ENCODE measurements around the gene TMEM236.

TMEM236 gene

GRCh38 chr10:17765602-17766001 lies 13.6 kb downstream of the TMEM236 start:
- no peak overlapping the region for H3K4me3 ChIP-seq (ENCODE audit: low read depth, low read length)
- POLR2A ChIA-PET = no interaction called here
- no peak for DNase-seq (ENCODE audit: low read depth, low spot score)
- no peak for TF ChIP-seq CTCF (IDR thresholded peaks at IDR 0.05; ENCODE audit: insufficient read depth, low read length, missing control alignments)
- CTCF ChIA-PET = interaction anchor here (0.9 to 2.4 kb wide), 2 partner anchors 10 to 28 kb away, joined by 3 to 10 read pairs; no protein-coding TSS in a partner anchor

GRCh38 chr10:17766731-17767130 lies 14.7 kb downstream of the TMEM236 start:
- H3K4me3 ChIP-seq (ENCODE audit: low read depth, low read length) = no peak overlapping the region
- POLR2A ChIA-PET = no interaction called here
- no peak for TF ChIP-seq CTCF (IDR thresholded peaks at IDR 0.05; ENCODE audit: insufficient read depth, low read length, missing control alignments)
- no peak for DNase-seq (ENCODE audit: low read depth, low spot score)
- CTCF ChIA-PET = interaction anchor here (2.4 kb wide), 1 partner anchor 29 kb away, joined by 10 read pairs; no protein-coding TSS in a partner anchor

GRCh38 chr10:17768496-17768895 lies 16.5 kb downstream of the TMEM236 start:
- TF ChIP-seq CTCF (IDR thresholded peaks at IDR 0.05; ENCODE audit: insufficient read depth, low read length, missing control alignments) = no peak
- ChIA-PET POLR2A (no interaction called here), CTCF (no interaction called here)
- no peak overlapping the region for H3K4me3 ChIP-seq (ENCODE audit: low read depth, low read length)
- DNase-seq (ENCODE audit: low read depth, low spot score) = no peak

GRCh38 chr10:17768957-17769356 lies 17.0 kb downstream of the TMEM236 start:
- no peak overlapping the region for H3K4me3 ChIP-seq (ENCODE audit: low read depth, low read length)
- CTCF ChIA-PET = no interaction called here
- no peak for DNase-seq (ENCODE audit: low read depth, low spot score)
- TF ChIP-seq CTCF (IDR thresholded peaks at IDR 0.05; ENCODE audit: insufficient read depth, low read length, missing control alignments) = no peak
- POLR2A ChIA-PET = no interaction called here

GRCh38 chr10:17771017-17771416 lies 19.0 kb downstream of the TMEM236 start:
- ChIA-PET POLR2A (no interaction called here), CTCF (no interaction called here)
- no peak overlapping the region for H3K4me3 ChIP-seq (ENCODE audit: low read depth, low read length)
- no peak for DNase-seq (ENCODE audit: low read depth, low spot score)
- TF ChIP-seq CTCF (IDR thresholded peaks at IDR 0.05; ENCODE audit: insufficient read depth, low read length, missing control alignments) = no peak

GRCh38 chr10:17779784-17780183 lies 27.8 kb downstream of the TMEM236 start:
- ChIA-PET POLR2A (no interaction called here), CTCF (no interaction called here)
- no peak for DNase-seq (ENCODE audit: low read depth, low spot score)
- TF ChIP-seq CTCF (IDR thresholded peaks at IDR 0.05; ENCODE audit: insufficient read depth, low read length, missing control alignments) = no peak
- no peak overlapping the region for H3K4me3 ChIP-seq (ENCODE audit: low read depth, low read length)

Measured in AG04449 (cell line).